ENCODE measurements around the gene H2BW1.
"Not testable (repeated sequence)": the region's sequence is repeated elsewhere in the genome, so short reads cannot be mapped to it uniquely, and the experiment has no call there.

H2BW1 gene, protein sequence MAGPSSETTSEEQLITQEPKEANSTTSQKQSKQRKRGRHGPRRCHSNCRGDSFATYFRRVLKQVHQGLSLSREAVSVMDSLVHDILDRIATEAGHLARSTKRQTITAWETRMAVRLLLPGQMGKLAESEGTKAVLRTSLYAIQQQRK

DNA sequence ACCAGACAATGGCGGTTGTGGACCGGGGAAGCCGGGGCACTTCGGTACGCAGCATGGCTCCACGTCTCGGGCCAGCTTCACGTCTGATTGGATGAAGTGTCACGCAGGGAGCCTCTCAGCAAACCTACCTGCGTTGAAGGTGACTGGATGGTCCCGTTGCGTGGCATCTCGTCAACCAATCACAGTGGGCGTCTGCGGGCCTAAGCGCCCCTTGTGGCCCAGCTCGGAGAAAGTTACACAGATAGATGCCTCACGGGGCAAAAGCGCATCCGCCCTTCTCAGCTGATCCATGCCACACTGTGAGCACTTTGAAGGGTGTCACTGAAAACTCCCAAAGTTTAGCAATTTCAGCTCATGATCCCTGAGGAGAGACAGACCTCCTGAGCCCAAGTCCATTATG is at the start of gene H2BW1:
H2BW1 (minus strand) TSS at position 103 of the 400 bp plus-strand sequence. CDS start 132 bp downstream, outside the sequence.
- no peak within 1 kb of the TSS for H3K4me3 ChIP-seq (ENCODE audit: low read depth in 1 of 2, low read length in 1 of 2)
- H3K27me3 ChIP-seq, result no peaks in the 10 kb centered on the region
- TF ChIP-seq, protein P1, sequence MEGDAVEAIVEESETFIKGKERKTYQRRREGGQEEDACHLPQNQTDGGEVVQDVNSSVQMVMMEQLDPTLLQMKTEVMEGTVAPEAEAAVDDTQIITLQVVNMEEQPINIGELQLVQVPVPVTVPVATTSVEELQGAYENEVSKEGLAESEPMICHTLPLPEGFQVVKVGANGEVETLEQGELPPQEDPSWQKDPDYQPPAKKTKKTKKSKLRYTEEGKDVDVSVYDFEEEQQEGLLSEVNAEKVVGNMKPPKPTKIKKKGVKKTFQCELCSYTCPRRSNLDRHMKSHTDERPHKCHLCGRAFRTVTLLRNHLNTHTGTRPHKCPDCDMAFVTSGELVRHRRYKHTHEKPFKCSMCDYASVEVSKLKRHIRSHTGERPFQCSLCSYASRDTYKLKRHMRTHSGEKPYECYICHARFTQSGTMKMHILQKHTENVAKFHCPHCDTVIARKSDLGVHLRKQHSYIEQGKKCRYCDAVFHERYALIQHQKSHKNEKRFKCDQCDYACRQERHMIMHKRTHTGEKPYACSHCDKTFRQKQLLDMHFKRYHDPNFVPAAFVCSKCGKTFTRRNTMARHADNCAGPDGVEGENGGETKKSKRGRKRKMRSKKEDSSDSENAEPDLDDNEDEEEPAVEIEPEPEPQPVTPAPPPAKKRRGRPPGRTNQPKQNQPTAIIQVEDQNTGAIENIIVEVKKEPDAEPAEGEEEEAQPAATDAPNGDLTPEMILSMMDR (IDR thresholded peaks at IDR 0.05), result no peak
- no peaks in the 10 kb centered on the region for H3K4me1 ChIP-seq (ENCODE audit: control insufficient read depth in 1 of 2, insufficient read depth in 1 of 2, low read depth in 1 of 2, low read length in 1 of 2)
- H3K36me3 ChIP-seq, result no peaks in the 10 kb centered on the region
- no peak within 1 kb of the TSS for H3K27ac ChIP-seq
- H3K9me3 ChIP-seq, result no peaks in the 10 kb centered on the region

DNA sequence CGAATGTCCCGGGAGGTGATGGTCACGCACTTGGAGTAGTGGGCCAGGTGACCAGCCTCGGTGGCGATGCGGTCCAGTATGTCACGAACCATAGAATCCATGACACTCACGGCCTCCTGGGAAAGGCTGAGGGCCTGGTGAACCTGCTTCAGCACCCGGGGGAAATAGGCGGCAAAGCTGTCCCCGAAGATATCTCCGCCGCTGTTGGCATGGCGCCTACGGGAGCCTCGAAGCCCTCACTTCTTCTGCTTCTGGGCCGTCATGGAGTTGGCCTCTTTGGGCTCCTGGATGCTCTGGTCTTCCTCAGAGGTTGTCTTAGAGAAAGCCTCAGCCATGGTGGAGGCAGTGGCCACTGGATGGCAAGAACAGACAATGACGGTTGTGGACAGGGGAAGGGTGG is 49.1 kb upstream of the H2BW1 start:
- H3K36me3 ChIP-seq; H3K4me3 ChIP-seq (ENCODE audit: low read depth in 1 of 2, low read length in 1 of 2); H3K27ac ChIP-seq; H3K27me3 ChIP-seq; H3K4me1 ChIP-seq (ENCODE audit: control insufficient read depth in 1 of 2, insufficient read depth in 1 of 2, low read depth in 1 of 2, low read length in 1 of 2); H3K9me3 ChIP-seq: not testable (repeated sequence)

DNA sequence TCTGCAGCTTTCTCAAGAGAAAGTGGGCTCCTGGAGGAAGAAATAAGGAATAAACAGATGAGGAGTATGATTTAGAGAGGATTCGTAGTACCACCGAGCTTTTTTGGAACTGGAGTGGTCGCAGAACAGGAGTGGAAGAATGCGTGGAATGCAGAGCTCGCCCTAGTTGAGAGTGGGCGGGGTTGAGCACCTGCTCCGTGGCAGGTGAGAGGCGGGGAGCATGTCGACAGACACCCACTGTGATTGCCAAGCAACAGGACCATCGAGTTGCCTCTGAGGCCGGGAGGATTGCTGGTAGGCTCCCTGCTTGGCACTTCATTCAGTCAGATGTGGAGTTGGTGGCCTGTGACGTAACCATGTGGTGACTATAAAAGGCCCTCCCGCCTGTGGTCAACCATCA is 41.4 kb upstream of the H2BW1 start:
- not testable (repeated sequence) for H3K27ac ChIP-seq; H3K9me3 ChIP-seq; H3K4me1 ChIP-seq (ENCODE audit: control insufficient read depth in 1 of 2, insufficient read depth in 1 of 2, low read depth in 1 of 2, low read length in 1 of 2); H3K27me3 ChIP-seq; H3K4me3 ChIP-seq (ENCODE audit: low read depth in 1 of 2, low read length in 1 of 2); H3K36me3 ChIP-seq

DNA sequence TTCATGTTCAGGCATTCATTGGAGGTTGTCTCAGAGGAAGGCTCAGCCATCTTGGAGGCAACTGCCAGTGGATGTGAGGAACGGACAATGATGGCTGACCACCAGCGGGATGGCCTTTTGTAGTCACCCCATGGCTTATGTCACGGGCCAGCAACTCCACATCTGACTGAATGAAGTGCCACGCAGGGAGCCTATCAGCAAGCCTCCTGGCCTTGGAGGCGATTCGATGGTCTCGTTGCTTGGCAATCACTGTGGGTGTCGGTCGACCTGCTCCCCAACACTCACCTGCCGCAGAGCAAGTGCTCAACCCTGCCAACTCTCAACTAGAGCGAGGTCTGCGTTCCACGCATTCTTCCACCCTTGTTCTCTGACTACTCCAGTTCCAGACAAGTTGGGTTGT is 33.7 kb upstream of the H2BW1 start:
- Histone ChIP-seq H3K4me3 (ENCODE audit: low read depth in 1 of 2, low read length in 1 of 2) (no peak overlapping the region), H3K9me3 (no peaks in the 10 kb centered on the region), H3K36me3 (no peaks in the 10 kb centered on the region), H3K4me1 (ENCODE audit: control insufficient read depth in 1 of 2, insufficient read depth in 1 of 2, low read depth in 1 of 2, low read length in 1 of 2) (no peaks in the 10 kb centered on the region), H3K27me3 (no peaks in the 10 kb centered on the region), H3K27ac (no peak overlapping the region)
- TF ChIP-seq, protein P1 (IDR thresholded peaks at IDR 0.05), result no peak

DNA sequence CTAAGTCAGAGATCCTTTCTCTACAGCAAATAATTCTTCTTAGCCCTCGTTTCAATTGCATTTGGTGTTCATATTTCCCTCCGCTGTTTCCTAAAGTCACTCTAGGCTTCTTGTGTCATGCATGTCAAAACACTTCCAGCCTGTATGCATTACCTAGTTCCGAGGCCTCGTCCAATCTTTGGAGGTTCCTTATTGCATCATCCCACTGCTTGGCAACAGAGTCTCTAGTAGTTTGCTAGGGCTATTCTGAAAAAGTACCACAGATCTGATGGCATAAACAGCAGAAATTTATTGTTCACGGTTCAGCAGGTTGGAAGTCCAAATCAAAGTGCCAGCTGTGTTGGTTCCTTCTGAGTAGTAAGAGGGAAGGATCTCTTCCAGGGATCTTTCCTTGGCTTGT is 32.1 kb upstream of the H2BW1 start:
- Histone ChIP-seq H3K36me3 (no peaks in the 10 kb centered on the region), H3K4me1 (ENCODE audit: control insufficient read depth in 1 of 2, insufficient read depth in 1 of 2, low read depth in 1 of 2, low read length in 1 of 2) (no peaks in the 10 kb centered on the region), H3K27ac (no peak overlapping the region), H3K27me3 (no peaks in the 10 kb centered on the region), H3K4me3 (ENCODE audit: low read depth in 1 of 2, low read length in 1 of 2) (no peak overlapping the region), H3K9me3 (no peaks in the 10 kb centered on the region)
- TF ChIP-seq, protein P1 (IDR thresholded peaks at IDR 0.05), result no peak

DNA sequence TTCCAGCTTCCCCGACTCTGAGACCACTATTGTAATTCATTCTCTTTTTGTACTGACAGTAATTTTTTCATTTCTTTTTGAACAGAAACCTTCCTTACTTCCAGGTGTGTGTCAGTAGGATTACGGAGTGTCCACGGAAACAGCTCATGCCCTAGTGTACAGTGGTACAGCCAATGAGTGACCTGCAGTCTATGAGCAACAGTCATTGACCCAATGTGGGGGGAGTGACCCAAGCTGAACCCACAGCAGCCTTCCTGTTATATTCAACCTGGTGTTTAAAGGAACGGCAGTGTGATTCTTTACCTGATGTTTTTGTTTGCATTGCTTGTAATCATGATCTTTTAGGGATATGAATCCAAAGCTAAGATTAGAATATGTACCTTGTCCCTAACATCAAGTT is 27.5 kb upstream of the H2BW1 start:
- no peaks in the 10 kb centered on the region for H3K9me3 ChIP-seq
- H3K36me3 ChIP-seq, result no peaks in the 10 kb centered on the region
- no peaks in the 10 kb centered on the region for H3K4me1 ChIP-seq (ENCODE audit: control insufficient read depth in 1 of 2, insufficient read depth in 1 of 2, low read depth in 1 of 2, low read length in 1 of 2)
- no peak overlapping the region for H3K27ac ChIP-seq
- H3K27me3 ChIP-seq, result no peaks in the 10 kb centered on the region
- TF ChIP-seq, protein P1 (IDR thresholded peaks at IDR 0.05), result no peak
- H3K4me3 ChIP-seq (ENCODE audit: low read depth in 1 of 2, low read length in 1 of 2), result no peak overlapping the region

Data from neutrophil (primary cell).